ENCODE data around the gene PLA2G6. TPM values are rescaled to one million over a fixed set of nuclear protein-coding genes. Genes with fewer than 3 reads are reported as not detected.

PLA2G6 gene
- polyA plus RNA-seq, 5 donors: 26.4 to 37.8 (median 32.2) TPM

DNA sequence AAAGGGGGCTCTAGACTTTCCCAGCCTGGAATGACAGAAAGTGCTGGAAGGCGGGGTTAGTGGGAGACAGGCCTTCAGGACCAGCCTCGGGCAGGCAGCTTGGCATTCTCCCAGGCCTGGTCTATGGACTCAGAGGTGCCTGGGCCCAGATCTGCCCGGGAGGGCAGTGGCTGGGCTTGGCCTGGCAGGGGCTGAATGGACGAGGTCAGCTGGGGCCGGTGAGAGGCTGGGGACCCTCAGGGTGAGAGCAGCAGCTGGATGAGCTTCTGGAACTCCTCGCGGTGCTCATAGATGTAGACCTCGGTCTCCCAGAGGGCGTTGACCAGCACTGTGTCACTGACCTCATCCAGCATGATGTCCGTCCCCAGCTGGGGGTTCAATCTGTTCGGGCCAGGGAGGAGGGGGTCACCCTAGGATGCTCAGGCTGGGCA lies 69.7 kb downstream of the PLA2G6 start:
- no peak for DNase-seq

DNA sequence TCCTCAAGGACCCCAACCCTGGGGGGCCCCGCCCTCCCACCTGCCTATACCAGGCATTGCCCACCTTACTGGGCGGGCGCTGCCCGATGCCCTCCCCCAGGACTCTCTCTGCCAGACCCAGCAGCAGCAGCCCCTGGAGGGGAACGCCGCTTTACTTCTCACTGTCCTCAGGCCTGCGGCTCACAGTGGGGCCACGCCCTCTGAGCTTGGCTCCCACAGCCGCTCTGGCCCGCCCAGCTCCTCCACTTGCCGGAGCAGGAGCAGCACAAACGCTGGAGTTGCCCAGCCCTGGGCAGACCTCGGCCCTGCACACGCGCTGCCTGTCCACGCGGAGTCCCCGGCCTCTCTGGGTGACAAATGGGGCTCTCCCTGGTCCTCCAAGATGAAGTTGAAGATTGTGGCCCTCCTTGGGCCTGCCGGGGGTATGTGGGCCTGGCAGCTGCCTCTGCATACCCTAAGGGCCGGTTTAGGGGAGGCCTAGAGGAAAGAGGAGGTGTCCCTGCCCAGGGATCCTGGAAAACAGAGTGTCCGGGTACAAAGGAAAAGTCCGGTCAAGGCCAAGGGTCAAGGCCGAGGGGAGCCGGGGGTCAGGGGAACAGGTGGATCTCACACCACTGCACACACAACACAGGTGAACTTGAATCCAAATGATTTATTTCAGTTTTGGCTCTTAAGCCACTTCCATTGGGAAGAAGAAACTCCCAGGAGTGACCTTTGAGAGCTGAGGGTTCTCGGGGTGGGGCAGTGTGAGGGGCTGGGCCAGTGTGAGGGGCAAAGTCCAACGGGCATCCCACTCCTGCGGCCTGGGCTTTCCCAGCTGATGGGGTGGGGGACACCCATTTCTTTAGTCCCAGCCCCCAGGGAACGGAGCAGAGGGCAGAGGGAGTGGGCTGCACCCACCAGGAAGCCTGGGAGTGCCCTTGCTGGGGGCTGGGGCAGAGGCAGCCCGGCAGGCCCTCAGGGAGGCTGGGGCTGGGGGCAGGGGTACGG lies 70.5 kb downstream of the PLA2G6 start:
- DNase-seq: no peak

DNA sequence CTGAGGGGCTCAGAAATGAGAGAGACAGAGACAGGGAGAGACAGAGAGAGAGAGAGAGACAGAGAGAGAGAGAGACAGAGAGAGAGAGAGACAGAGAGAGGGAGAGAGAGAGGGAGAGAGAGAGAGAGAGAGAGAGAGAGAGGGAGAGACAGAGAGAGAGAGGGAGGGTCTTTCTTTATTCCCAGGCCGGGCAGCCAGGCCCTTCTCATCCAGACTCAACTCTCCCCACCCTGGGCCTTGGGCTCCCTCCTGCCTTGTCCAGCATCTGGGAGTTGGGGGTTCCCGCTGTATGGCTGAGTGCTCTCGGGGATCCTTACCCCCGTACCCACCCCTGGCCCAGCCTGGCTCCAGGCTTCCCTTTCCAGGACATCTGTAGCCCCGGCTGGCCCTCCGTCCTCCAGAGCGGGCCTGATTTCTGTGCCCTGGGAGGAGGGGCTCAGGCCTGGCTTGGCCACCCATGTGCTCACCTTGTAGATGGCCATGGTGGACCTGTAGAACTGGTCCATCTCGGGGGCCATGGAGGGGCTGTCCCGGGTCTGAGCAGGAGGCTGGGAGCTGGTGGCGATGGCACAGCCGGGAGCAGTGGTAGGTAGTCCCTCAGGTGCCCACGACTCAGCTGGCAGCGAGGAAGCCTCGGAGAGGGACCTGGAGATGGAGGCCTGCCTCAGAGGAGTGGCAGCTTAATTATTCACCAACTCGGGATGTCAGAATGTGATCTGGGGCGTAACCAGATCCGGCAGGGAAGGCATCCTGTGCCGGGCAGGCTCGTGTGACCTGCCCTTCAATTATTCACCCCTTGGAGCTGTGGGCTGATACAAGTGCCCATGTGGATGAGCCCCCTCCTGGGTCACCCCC lies 71.4 kb downstream of the PLA2G6 start, which contains the start of gene BAIAP2L2:
TSS of gene BAIAP2L2 (minus strand) at position 677 of the 855 bp plus-strand sequence. CDS start at position 518, 159 bp downstream.
- DNase-seq: no peak

DNA sequence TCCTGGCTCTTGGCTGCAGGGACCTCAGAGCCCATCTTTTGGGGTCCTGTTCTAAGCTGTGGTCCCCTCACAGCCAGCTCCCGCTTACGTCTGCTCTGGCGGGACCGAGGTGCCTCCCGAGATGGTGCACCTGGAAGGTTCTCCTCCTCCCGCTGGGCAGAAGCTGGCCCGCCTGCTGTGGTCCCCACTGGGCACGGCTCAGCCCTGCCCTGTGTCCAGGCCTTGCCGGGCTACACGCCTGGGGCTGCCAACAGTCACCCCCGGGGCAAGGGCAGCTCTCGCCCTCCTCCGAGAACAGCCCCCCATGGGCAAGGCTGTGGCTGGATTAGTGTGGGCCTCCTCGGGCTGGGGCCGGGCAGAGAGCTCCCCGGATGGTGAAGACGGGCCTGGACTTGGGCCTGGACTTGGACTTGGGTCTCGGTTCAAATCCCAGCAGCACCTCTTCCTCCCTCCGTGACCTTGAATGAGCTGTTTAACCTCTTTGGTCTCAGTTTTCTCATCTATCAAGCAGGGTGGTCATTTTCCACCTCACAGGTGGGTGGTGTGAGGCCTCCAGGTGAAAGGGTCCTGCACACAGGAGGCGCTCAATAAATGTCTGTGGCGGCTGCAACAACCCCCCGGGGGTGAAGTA lies 72.1 kb downstream of the PLA2G6 start:
- DNase-seq: no peak

DNA sequence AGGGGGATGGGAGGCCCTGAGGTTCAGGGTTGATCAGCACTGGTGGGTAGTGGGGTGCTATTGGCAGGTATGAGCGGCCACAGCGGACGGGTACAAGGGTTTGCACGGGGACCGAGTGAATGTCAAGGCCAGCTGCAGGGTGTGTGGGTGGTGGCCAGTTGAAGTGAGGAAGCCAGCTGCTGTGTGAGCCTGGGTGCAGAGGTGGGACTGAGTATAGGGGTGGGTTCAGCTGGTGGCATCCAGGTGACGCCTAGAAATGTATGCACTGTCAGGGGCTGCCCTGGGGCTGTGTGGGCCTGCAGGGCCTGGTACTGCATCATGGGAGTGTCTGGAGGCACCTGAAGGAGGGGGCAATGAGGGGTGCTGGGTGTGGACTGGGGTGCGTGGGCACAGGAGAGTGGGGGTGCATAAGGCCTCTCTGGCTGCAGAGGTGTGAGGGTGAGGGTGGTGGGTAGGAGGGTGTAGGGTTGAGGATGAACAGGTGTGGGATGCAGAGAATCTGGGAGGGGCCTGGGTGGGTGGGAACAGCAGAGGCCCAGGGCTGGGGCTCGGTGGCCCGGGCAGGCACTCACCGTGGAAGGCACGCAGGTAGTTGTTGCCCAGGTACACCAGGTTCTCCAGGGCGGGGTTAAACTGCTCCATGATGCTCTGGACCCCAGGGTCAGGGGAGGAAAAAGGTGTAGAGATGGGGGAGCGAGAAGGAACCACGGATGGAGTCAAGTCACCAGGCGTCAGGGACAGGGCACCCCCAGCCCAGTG lies 72.9 kb downstream of the PLA2G6 start:
- no peak for DNase-seq

DNA sequence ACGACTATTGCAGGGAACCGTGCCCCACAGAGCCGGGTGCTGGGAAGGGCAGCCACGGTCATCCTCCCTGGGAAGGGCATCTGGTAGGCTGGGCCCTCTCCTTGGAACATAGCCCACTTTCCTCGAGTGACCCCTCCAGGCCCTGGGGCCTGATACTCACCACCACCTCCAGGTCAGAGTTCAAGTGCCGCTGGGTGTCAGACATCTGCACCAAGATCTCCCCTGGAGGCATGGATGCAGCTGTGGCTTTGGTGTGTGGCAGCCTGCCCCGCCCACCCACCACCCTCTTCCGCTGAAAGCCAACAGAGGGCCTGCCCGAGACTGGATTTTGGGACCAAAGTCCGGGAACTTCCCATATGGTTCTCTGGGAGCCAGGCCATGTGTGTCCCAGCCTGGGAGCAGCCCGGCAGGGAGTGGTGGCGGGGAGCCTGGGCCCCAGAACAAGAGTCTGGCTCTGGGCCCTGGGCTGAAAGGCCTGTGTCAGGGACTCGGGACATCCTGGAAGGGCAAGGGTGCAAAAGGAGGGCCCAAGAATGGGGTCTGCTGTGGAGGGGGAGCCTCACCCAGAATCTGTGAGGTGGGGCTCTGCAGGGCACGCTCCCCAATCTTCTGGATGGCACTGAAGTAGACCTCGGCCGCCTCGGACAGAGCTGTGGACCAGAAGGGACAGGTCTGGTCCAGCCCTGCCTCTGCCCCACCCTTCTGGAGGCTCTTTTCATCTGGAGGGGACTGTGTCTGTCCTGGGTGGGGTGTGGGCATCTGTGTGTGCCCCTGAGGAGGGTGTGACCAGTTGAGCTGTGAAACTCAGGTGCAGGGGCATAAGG lies 73.7 kb downstream of the PLA2G6 start:
- DNase-seq: no peak

DNA sequence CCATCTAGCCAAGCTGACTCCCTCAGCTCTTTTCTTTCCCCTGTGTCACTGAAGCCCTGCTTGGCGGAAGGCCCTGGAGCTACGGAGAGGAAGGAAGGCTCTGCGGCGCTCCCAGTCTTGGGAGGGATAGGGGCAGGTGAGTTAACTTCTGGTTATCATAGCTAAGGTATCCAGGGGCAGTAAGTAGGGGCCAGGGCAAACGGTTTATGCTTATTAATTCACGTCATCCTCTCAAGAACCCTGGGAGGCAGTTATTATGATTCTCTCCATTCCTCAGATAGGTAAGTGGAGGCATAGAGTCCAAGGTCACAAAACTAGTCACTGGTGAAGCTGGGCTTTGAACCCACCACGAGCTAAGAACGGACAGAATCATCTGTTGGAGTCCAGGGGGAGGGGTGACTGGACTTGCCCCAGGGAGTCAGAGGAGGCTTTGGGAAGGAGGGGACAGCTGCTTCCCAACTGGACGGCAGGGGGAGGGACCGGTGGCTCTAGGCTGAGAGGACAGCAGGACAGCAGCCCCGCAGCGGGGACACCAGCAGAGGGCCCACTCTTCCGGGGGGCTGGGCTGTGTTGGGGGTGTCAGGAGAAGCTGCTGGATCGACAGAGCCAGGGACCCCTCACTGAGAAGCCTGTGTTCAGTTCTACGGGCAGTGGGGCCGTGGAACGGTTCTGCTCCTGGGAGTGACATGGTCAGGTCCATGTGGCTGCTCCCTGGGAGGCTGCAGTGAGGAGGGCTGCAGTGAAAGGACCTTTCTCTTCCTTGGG lies 74.6 kb downstream of the PLA2G6 start:
- no peak for DNase-seq

DNA sequence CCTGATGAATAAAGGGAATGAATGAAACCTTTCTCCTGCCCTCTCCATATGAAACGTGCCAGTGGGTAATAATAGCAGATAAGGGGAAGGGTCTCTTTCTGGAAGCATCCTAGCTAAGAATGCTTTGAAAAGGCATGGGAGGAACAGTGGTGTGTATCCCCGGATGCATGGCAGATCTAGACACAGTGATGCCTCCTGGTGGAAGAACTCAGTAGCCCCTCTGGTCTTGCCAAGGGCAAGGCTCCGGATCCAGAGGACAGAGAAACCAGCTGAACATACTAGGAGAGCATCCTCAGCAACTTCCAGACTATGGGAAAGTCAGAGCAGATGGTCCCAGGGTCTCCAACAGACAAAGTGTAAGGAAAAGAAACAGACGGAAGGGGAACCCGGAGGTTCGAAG lies 77.5 kb downstream of the PLA2G6 start:
- DNase-seq: no peak

DNA sequence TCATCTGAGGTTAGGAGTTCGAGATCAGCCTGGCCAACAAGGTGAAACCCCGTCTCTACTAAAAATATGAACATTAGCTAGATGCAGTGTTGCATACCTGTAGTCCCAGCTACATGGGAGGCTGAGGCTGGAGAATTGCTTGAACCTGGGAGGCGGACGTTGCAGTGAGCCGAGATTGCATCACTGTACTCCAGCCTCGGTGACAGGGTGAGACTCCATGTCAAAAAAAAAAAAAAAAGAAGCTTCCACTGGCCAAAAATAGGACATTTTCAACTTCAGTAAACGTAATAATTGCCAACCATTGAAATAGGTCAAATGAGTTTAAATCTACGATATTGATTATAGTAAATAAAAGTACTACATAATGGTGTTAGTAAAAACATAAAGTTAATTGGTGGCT lies 78.0 kb downstream of the PLA2G6 start:
- DNase-seq: no peak

DNA sequence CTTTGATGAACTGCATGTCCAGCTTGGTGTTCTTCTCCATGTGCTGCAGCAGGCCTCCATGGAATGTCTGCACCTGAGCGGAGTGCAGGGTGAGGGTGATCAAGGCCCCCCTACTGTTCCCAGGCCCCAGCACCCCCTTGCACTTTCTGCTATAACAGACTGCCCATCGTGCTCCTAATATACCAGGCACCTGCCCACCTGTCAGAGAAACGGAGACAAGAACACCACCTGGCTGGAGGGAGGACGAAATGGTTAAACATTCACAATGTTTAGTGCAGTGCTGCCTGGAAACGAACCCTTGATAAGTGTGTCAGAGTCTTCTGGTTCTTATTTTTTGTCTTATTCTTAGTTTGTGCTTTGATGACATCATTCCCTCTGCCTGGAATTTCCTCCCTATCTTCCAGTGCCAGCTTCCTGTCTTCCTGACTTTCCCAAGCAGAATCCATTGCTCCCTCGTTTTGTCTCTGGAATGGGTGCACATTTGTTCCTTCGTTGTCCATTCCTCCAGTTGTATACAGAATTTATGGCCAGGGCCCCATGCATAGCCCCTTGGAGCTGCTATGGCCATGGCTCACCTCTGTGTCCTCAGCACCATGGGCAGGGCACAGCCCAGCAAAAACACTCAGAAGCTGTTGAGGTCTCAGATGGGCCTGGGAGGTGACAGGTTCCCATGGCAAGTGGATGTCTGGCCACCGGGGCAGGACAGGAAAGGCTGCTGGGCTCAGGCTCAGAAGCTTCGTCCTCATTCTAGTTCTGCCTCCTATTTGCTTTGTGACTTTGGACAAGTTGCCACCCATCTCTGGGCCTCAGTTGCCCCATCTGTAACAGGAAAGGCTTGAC lies 83.0 kb downstream of the PLA2G6 start:
- DNase-seq: no peak

DNA sequence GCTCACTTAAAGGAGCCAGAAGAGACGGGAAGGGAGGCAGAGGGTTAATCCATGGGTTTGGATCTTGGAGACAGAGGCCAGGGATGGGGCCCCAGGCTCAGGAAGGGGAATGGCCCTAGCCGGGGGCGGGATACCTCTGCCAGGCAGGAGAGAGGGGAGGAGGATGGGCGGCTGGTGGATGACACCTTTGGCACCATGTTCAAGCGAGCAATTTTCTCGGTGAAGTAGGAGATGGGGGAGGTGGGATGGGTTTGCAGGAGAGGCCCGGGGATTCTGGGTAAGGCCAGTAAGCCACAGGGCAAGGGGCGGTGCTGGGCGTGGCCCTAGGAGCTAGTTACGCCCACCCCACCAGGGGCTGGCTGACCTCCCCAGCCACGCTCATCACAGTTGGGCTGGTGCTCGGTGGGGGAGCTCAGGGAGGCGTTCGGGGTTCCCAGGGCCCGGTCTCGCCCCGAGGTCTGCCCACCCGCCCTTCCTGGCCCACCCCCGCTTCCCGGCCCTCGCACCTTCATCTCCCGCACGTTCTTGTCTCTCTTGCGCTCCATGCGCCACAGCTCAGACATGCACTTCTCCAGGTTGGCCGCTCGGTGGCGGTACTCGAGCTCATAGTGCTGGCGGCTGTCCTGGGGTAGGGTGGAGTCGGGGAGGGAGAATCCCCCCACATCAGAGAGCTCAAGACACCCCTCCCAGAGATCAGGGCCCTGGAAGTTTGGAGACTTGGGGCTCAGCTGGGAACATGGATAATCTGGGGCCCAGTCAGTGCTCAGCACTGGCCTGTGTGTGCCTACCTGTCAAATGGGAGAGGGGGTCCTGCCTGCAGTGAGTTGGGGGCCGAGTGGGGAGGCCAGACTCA lies 83.8 kb downstream of the PLA2G6 start:
- no peak for DNase-seq

DNA sequence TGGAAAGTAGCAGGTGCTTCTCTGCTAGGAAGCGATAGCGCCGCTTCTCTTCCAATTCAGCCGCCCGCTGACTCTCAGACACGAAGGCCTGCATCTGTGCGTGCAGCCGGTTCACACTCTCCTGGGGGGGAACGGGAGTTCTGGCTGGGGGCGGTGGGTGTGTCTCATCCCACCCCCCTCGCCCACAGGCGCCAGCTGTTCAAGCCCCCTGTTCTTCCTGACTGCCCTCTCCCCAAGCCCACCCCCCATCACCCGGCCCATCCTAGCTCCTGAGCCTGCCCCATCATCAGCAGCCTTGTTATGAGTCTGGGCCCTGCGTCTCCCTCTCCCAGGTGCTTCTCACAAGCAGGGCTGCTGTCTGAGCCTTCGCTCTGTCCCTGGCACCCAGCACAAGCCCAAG lies 84.6 kb downstream of the PLA2G6 start:
- DNase-seq: no peak

DNA sequence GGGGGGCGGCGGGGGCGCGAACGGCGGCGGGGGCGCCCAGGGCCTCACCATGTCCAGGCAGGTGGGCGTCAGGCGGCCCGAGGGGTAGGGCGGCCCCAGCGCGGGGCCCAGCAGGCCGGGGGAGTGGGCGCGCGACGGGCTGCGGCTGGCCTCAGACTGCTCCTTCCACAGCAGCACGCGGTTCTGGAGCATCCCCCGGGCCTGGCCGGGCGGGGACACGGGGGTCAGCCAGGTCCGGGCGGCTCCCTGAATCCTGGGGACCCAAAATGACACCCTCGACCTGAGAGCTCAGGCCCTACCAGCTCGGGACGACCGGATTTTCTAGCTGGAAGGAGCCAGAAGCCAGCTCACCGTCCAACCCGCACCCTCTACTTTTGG lies 92.2 kb downstream of the PLA2G6 start:
- DNase-seq: no peak

DNA sequence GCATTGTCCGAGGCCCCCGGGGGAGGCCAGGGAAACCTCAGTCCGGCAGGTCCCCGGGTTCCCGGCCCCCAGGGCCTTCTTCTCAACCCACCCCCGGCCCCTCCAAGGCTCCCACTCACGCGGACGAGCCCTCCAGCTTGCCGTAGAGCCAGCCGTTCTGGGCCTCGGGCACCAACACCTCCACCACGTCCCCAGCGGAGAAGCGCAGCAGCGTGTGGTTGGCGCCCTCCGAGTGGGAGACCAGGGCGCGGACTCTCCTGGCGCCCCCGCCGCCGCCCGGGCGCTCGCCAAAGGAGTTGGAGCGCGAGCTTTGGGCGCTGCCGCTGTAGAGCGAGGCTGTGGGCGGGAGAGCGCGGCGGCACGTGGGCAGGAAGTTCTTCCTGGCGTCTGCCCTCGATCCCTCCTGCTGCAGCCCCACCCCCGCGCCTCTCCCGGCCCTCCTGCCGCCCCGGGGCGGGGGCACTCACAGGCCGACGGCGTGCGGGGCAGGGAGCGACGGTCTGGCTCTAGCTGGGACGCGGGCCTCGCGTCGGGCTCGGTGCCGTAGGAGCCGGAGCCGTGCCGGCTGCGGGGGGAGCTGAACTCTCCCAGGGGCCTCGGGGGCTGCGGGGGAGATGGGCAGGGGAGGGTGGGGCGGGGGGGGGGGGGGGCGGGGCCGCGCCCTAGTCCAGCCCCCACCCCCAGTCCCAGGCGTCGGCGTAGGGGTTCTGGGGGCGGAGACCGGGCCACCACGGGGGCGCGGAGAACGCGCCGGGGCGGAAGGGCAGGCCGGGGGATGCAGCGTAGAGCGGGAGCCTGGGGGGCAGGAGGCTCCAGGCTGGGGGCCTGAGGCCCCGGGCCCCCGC lies 92.8 kb downstream of the PLA2G6 start:
- DNase-seq: no peak

DNA sequence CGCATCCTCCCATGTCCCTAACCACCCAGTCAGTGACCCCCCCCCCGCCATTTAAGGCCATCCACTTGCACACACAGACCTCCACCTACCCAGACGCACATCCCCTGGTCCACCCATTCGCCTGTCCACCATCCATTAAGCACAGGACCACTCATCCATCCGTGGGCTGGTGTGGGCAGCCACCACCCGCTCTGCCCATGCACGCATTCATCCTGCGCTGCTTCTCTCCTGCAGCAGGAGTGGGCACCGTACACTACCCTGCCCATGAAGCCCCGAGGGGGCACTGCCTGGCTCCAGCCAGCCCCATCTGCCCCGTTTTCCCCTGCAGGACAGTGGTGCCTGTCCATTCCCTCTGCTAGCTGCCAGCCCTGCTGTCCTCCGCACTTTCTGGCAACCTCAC lies 93.8 kb downstream of the PLA2G6 start:
- no peak for DNase-seq

DNA sequence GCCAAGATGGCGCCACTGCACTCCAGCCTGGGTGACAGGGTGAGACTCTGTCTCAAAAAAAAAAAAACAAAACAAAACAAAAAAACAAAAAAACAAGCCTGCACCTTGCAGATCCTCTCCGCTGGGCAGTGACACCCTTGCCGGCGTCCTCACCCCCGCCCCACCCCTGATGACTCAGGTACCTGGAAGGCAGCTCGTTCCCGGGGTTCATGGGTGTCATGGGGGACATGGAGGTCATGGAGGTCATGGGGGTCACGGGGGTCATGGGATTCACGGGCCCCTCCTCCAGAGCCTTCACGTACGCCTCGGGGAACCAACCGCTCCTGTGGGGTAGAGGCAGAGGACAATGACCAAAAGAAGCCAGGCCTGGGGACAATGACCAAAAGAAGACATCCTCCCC lies 94.7 kb downstream of the PLA2G6 start:
- DNase-seq: no peak
